HL-60 (cell line): ENCODE results near the gene TBC1D12.
A peak's percentile ranks its signal among the peaks of the same experiment; 100 is the strongest.
"Not testable (repeated sequence)": the region's sequence is repeated elsewhere in the genome, so short reads cannot be mapped to it uniquely, and the experiment has no call there.

Source experiments
- DNase-seq, 2 experiments: peaks; one replicate each; pipeline ENCODE4 v3.0.0-alpha.2; 2010 to 2020; ENCODE audit warnings: low read depth in 1 of 2, low spot score in 1 of 2
- H3K27ac ChIP-seq: fragments of 250-450 bp; sonication (Bioruptor Pico); replicated peaks from 2 replicates; pipeline ENCODE4 v1.5.1; 2020; ENCODE audit warnings: mild to moderate bottlenecking, moderate library complexity
- H3K27me3 ChIP-seq: fragments of 250-450 bp; sonication (Bioruptor Pico); 2 replicates; pipeline ENCODE4 v1.5.1; 2021; ENCODE audit warnings: mild to moderate bottlenecking, moderate library complexity; ENCODE audit not compliant: insufficient read depth, poor library complexity, severe bottlenecking
- H3K4me3 ChIP-seq: replicated peaks from 2 replicates; pipeline ENCODE4 v1.5.1; 2011; ENCODE audit warnings: mild to moderate bottlenecking, control low read depth, low read length; ENCODE audit not compliant: insufficient read depth
- GABPA ChIP-seq: IDR thresholded peaks from 2 replicates; pipeline ENCODE4 v1.6.1; 2012; ENCODE audit warnings: low read depth
- POLR2AphosphoS5 ChIP-seq: IDR thresholded peaks from 2 replicates; pipeline ENCODE4 v1.6.1; 2012; ENCODE audit warnings: low read depth
- SPI1 ChIP-seq: IDR thresholded peaks from 2 replicates; pipeline ENCODE4 v1.6.1; 2012; ENCODE audit warnings: low read depth, mild to moderate bottlenecking, borderline replicate concordance
- TF ChIP-seq, protein P1 (sequence below): IDR thresholded peaks from 2 replicates; pipeline ENCODE4 v1.6.1; 2012; ENCODE audit warnings: low read depth; ENCODE audit not compliant: insufficient replicate concordance
- TF ChIP-seq, protein P2 (sequence below): IDR thresholded peaks from one replicate; pipeline ENCODE4 v1.5.1; 2011; ENCODE audit warnings: low read length, control low read depth, inconsistent platforms; ENCODE audit not compliant: insufficient read depth

TBC1D12 gene

DNA sequence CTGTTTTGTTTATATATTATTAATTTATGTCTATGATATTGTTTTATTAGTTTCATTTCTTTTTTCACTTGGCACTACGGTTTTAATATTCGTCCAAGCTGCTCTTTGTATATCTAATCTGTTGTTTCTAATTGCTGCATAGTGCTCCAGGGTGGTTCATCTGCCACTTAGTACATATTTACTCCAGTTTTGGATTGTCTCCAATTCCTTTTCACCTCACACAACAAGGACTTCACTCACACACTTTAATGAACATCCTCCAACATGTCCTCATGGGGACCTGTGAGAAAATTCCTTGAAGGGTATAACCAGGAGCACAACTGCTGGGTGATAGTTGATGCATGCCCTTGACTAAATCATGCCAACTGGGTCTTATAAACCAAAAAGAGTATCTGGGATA is 25.5 kb upstream of the TBC1D12 start:
- DNase-seq = no peak
- H3K4me3 ChIP-seq = no peak overlapping the region
- peaks cover 3% of the 10 kb centered on the region for H3K27me3 ChIP-seq
- no peak overlapping the region for H3K27ac ChIP-seq
- TF ChIP-seq, protein P1, sequence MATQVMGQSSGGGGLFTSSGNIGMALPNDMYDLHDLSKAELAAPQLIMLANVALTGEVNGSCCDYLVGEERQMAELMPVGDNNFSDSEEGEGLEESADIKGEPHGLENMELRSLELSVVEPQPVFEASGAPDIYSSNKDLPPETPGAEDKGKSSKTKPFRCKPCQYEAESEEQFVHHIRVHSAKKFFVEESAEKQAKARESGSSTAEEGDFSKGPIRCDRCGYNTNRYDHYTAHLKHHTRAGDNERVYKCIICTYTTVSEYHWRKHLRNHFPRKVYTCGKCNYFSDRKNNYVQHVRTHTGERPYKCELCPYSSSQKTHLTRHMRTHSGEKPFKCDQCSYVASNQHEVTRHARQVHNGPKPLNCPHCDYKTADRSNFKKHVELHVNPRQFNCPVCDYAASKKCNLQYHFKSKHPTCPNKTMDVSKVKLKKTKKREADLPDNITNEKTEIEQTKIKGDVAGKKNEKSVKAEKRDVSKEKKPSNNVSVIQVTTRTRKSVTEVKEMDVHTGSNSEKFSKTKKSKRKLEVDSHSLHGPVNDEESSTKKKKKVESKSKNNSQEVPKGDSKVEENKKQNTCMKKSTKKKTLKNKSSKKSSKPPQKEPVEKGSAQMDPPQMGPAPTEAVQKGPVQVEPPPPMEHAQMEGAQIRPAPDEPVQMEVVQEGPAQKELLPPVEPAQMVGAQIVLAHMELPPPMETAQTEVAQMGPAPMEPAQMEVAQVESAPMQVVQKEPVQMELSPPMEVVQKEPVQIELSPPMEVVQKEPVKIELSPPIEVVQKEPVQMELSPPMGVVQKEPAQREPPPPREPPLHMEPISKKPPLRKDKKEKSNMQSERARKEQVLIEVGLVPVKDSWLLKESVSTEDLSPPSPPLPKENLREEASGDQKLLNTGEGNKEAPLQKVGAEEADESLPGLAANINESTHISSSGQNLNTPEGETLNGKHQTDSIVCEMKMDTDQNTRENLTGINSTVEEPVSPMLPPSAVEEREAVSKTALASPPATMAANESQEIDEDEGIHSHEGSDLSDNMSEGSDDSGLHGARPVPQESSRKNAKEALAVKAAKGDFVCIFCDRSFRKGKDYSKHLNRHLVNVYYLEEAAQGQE = no peak
- TF ChIP-seq, protein P2, sequence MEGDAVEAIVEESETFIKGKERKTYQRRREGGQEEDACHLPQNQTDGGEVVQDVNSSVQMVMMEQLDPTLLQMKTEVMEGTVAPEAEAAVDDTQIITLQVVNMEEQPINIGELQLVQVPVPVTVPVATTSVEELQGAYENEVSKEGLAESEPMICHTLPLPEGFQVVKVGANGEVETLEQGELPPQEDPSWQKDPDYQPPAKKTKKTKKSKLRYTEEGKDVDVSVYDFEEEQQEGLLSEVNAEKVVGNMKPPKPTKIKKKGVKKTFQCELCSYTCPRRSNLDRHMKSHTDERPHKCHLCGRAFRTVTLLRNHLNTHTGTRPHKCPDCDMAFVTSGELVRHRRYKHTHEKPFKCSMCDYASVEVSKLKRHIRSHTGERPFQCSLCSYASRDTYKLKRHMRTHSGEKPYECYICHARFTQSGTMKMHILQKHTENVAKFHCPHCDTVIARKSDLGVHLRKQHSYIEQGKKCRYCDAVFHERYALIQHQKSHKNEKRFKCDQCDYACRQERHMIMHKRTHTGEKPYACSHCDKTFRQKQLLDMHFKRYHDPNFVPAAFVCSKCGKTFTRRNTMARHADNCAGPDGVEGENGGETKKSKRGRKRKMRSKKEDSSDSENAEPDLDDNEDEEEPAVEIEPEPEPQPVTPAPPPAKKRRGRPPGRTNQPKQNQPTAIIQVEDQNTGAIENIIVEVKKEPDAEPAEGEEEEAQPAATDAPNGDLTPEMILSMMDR = no peak
- TF ChIP-seq SPI1 = no peak
- no peak for TF ChIP-seq GABPA
- no peak for TF ChIP-seq POLR2AphosphoS5

DNA sequence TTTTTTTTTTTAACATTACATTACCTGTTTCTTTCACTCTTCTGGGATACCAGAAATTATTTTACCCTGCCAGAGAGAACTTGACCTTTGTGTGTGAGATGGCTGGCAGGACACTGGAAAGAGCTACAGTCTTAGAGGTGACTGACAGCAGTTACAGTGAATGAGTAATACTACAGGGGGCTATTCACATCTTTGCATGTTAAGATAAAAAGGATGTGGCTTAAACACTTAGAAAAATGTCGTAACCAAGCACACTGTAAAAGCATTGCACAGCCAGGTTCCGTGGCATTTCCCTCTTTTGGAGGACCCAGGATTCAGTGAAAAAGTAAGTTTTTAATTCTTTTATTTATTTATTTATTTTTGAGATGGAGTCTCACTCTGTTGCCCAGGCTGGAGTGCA is 18.8 kb upstream of the TBC1D12 start:
- H3K4me3 ChIP-seq = no peak overlapping the region
- TF ChIP-seq GABPA = no peak
- TF ChIP-seq SPI1 = peak; percentile 30; the same call in 1 of the 2 replicates
- TF ChIP-seq, protein P1 = no peak
- TF ChIP-seq POLR2AphosphoS5 = no peak
- TF ChIP-seq, protein P2 = no peak
- H3K27ac ChIP-seq = no peak overlapping the region
- H3K27me3 ChIP-seq = no peaks in the 10 kb centered on the region
- DNase-seq = peak in 1 of 2 experiments; percentile 45

DNA sequence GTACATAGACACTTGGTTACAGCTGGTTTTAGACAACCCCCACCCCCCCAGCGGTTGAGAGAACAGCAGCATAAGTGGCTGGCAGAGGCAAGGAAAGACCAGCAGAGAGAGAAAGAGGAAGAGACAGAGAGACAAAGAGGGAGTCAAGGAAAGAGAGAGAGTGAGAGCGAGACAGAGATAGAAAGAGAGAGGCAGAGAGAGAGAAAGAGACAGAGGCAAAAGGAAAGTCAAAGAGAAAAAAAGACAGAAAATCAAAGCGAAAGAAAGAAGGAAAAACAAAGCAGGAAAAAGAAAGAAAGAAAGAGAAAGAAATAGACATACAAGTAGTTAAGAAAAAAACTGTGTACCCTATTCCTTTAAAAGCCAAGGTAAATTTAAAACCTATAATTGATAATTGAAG is 16.6 kb upstream of the TBC1D12 start:
- DNase-seq, H3K4me3 ChIP-seq, H3K27me3 ChIP-seq, H3K27ac ChIP-seq: not testable (repeated sequence)

DNA sequence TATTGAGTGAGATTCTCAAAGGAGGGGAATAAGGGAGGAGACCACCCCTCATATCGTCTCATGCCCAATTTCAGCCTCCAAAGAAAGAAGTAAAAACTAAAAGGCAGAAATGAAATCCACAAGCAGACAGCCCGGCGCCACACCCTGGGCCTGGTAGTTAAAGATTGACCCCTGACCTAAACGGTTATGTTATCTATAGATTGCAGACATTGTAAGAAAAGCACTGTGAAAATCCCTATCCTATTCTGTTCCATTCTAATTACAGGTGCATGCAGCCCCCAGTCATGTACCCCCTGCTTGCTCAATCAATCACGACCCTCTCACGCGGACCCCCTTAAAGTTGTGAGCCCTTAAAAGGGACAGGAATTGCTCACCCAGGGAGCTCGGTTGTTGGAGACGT is 10.2 kb upstream of the TBC1D12 start:
- H3K27ac ChIP-seq, H3K4me3 ChIP-seq, DNase-seq, H3K27me3 ChIP-seq: not testable (repeated sequence)

DNA sequence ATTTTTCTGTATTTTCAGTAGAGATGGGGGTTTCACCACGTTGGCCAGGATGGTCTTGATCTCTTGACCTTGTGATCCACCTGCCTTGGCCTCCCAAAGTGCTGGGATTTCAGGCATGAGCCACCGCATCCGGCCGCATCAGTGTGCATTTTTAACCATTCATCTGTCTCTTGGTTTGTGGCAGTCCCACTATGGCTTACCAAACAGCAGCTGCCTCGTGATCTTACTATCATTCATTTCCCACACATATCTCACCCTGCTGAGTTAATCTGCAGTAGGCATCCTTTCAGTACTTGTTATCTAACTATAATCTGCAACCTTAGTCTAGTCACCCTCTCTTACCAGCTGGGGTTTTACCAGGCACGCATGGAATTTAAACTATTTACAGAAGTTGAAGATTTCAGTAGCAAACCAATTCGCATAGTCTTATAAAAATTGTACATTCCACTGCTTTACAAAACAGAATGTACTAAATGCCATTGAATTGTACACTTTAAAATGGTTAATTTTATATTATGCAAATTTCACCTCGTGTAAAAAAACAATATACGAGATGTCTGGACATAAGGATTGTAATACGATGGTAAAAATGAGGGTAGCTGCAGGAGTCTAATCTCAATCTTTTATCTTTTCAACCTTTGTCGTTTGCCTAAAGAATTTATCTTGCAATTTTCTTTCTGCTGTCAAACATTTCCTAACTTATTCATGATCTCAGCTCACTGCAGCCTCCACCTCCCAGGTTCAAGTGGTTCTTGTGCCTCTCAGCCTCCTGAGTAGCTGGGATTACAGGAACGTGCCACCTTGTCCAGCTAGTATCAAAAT is 4.6 kb upstream of the TBC1D12 start:
- TF ChIP-seq, protein P2 = no peak
- TF ChIP-seq POLR2AphosphoS5 = no peak
- TF ChIP-seq, protein P1 = no peak
- no peak for TF ChIP-seq GABPA
- TF ChIP-seq SPI1 = no peak
- Histone ChIP-seq H3K4me3 (no peak overlapping the region), H3K27me3 (peaks cover 23% of the 10 kb centered on the region), H3K27ac (no peak overlapping the region)
- no peak for DNase-seq
